Measurements from ENCODE around the gene XDH.

DNA sequence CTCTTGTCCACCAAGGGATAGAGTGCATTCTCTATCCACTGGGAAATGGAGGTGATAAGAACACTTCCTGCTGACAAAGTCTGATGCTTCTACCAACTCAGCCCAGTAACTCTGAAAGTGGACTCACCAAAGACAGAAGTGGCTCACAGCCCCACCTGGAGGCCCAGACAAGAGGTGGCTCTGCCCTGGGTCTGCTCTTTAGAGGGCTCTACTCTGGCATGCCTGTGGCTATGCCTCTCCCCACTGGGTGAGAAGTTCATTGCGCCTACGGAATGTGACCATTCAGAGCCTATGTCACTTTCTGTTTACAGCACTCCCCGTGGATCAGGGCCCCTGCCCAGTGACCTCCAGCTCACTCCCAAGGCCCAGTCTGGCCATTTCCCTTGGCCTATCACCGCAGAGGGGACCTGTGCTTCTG is 13.5 kb upstream of the XDH start:
- no peak for TF ChIP-seq POLR2A (IDR thresholded peaks at IDR 0.05)
- TF ChIP-seq, protein P1, sequence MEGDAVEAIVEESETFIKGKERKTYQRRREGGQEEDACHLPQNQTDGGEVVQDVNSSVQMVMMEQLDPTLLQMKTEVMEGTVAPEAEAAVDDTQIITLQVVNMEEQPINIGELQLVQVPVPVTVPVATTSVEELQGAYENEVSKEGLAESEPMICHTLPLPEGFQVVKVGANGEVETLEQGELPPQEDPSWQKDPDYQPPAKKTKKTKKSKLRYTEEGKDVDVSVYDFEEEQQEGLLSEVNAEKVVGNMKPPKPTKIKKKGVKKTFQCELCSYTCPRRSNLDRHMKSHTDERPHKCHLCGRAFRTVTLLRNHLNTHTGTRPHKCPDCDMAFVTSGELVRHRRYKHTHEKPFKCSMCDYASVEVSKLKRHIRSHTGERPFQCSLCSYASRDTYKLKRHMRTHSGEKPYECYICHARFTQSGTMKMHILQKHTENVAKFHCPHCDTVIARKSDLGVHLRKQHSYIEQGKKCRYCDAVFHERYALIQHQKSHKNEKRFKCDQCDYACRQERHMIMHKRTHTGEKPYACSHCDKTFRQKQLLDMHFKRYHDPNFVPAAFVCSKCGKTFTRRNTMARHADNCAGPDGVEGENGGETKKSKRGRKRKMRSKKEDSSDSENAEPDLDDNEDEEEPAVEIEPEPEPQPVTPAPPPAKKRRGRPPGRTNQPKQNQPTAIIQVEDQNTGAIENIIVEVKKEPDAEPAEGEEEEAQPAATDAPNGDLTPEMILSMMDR (IDR thresholded peaks at IDR 0.05): no peak
